DMS53 (cell line): ENCODE data around the gene AXIN2.
A peak's percentile ranks its signal among the peaks of the same experiment; 100 is the strongest.
"Not testable (repeated sequence)": the region's sequence is repeated elsewhere in the genome, so short reads cannot be mapped to it uniquely, and the experiment has no call there.

Source experiments
- DNase-seq: peaks from one replicate; lab custom pipeline; 2025; lab: John Stamatoyannopoulos, UW

Gene AXIN2

GRCh38 chr17:65522751-65523404 lies 38.6 kb downstream of the AXIN2 start:
- no peak for DNase-seq

- DNase-seq: no peak
Measured at GRCh38 chr17:65519462-65519861, 42.0 kb downstream of the AXIN2 start.

GRCh38 chr17:65518256-65518655 lies 43.2 kb downstream of the AXIN2 start:
- DNase-seq: no peak

GRCh38 chr17:65515959-65516948 lies 45.2 kb downstream of the AXIN2 start:
- no peak for DNase-seq

GRCh38 chr17:65515512-65515911 lies 45.9 kb downstream of the AXIN2 start:
- no peak for DNase-seq

GRCh38 chr17:65514541-65514940 lies 46.9 kb downstream of the AXIN2 start:
- DNase-seq: no peak

GRCh38 chr17:65514082-65514481 lies 47.4 kb downstream of the AXIN2 start:
- no peak for DNase-seq

GRCh38 chr17:65511316-65511715 lies 50.1 kb downstream of the AXIN2 start:
- no peak for DNase-seq

GRCh38 chr17:65509032-65509431 lies 52.4 kb downstream of the AXIN2 start:
- no peak for DNase-seq

- not testable (repeated sequence) for DNase-seq
Measured at GRCh38 chr17:65504673-65505072, 56.8 kb downstream of the AXIN2 start.

GRCh38 chr17:65504141-65504540 lies 57.3 kb downstream of the AXIN2 start:
- no peak for DNase-seq

GRCh38 chr17:65503557-65503956 lies 57.9 kb downstream of the AXIN2 start:
- no peak for DNase-seq

- no peak for DNase-seq
Measured at GRCh38 chr17:65498816-65499215, 62.6 kb downstream of the AXIN2 start.

GRCh38 chr17:65496801-65497200 lies 64.6 kb downstream of the AXIN2 start:
- DNase-seq: no peak

- DNase-seq: peak; percentile 52
Measured at GRCh38 chr17:65495122-65496055, 66.1 kb downstream of the AXIN2 start.

- no peak for DNase-seq
Measured at GRCh38 chr17:65489413-65490155, 71.9 kb downstream of the AXIN2 start.

- DNase-seq: no peak
Measured at GRCh38 chr17:65488665-65489064, 72.8 kb downstream of the AXIN2 start.

- no peak for DNase-seq
Measured at GRCh38 chr17:65487990-65488389, 73.5 kb downstream of the AXIN2 start.

GRCh38 chr17:65487161-65487560 lies 74.3 kb downstream of the AXIN2 start:
- DNase-seq: no peak

GRCh38 chr17:65485388-65486299 lies 75.8 kb downstream of the AXIN2 start:
- DNase-seq: no peak
